Measurements from ENCODE around the gene MAML3.

The MAML3 gene

GRCh38 chr4:140126261-140126660 lies 27.7 kb downstream of the MAML3 start:
- DNase-seq (ENCODE audit: low read depth), result no peak

DNA sequence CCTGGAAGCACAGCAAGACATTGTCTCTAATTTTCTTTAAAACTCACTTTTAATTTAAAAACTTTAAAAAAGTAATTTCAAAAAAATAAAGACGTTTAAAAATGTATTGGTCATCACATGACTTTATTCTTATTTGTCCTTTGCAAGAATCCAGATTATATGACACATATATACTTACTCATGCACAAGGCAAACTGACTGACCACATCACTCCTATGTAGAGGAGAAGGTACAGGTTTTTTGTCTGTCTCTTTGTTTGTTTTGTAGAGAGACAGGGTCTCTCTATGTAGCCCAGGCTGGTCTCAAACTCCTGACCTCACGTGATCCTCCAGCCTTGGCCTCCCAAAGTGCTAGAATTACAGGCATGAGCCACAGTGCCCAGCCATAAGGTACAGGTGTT lies 28.6 kb downstream of the MAML3 start:
- DNase-seq (ENCODE audit: low read depth), result no peak

GRCh38 chr4:140123666-140124377 lies 30.2 kb downstream of the MAML3 start:
- no peak for DNase-seq (ENCODE audit: low read depth)

DNA sequence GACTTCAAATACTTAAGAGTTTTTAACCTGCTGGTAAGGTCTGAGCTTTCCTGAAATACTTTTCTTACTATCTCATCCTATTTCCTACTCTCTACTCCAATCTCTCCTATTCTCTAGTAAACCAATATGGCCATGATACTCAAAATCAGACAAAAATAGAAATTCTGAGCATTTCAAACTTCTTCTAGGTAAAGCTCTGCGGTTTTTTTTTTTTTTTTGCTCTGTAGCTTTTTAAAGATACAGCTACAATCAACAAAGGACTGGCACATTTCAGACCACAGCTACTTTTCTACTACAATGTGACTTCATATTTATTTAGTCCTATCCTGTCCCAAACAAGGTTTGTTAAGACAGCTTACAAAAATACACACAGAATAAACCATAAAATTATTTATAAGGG lies 31.1 kb downstream of the MAML3 start:
- DNase-seq (ENCODE audit: low read depth), result no peak

DNA sequence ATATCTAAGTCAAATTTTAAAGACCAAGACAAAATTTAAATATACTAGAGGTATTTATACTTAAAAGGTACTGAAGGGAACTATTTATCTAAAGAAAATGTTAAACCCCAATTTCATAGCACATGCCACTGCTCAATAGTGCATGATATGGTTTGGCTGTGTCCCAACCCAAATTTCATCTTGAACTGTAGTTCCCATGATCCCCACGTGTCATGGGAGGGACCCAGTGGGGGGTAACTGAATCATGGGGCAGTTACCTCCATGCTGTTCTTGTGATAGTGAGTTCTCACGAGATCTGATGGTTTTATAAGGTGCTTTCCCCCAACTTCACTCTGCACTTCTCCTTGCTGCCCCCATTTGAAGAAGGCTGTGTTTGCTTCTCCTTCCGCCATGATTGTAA lies 32.3 kb downstream of the MAML3 start:
- no peak for DNase-seq (ENCODE audit: low read depth)

DNA sequence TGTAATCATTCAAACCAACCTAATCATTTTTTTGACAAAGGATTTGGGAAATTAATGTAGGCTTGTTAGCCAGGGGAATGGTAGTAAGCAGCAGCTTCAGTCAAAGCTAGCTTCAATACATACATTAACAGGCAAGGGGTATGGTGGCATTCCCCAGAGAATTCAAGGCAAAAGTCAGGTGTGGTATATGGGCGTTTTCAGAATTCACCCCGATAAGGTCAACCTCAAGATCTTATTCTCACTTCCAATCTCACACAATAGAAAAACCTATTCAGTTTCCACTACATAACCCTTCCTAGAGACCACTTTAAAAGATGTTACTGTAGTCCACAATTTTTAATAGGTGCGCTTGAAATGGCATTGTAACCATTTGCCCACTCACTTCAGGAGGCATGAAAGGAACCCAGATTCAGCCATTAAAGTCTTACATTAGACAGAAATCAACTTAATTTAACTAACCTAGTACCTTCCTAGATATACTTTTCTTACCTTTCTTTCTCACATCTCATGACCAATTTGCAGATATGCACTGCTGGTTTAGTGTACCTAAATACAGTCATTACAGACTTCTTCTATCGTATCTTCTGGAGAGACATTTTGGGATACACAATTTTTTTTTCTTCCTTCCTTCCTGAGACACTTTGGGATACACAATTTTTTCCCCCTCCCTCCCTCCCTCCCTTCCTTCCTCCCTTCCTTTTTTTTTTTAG lies 34.9 kb downstream of the MAML3 start:
- DNase-seq (ENCODE audit: low read depth), result no peak

GRCh38 chr4:140117947-140118346 lies 36.0 kb downstream of the MAML3 start:
- DNase-seq (ENCODE audit: low read depth), result no peak

GRCh38 chr4:140116442-140117104 lies 37.4 kb downstream of the MAML3 start:
- no peak for DNase-seq (ENCODE audit: low read depth)

DNA sequence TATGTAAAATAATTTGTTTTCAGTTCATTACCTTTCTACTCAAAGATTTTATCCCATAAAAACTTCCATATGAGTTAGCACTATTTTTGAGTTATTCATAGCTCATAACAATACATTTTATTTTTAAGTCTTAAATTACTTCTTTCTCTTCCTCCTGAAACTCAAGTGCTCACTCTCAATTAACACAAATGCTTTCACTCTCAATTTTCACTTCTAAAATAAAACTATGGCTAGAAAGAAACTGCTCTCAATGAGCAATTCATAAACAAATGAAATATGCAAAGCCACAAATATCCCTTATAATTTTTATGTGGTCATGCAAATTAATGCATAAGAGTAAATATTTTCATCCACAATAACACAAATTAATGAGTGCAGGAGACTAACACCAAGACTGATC lies 38.8 kb downstream of the MAML3 start:
- DNase-seq (ENCODE audit: low read depth), result no peak

DNA sequence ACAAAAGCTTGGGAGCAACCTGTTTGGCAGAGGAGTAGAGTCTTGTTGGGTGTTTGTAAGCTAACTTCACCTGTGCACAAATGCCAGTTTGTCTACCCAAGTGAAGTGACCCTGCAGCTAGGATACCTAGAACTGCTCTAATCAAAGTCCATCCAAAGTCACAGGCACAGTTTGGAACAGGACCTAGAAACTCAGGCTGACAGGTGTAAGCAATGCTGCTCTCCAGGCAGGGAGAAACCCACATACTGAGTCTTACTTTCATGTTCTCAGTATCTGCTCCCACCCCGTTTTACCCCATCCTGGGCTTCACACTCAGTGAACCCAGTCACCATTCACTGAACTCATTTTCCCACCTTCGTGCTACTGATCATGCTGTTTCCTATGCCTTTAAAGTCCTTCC lies 40.3 kb downstream of the MAML3 start:
- no peak for DNase-seq (ENCODE audit: low read depth)

- peak; percentile 26 for DNase-seq (ENCODE audit: low read depth)
Observed at GRCh38 chr4:140112576-140112975, 41.4 kb downstream of the MAML3 start.

DNA sequence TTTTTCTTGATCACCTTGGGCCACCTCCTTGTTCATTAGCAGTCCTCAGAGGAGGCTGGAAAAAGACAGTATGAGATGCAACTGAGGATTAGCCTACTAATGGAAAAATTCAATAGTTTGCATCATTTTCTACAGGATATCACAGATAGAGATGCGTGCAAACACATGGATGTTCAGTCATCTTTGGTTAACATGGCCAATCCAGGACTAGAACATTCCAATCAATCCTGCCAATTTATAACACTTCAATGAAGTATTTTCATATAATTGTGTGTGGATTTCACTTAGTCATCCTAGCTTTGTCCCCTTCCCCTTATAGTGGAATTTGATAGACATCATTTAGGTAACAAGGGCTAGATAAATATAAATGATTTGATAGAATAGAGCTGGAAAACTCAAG lies 42.7 kb downstream of the MAML3 start:
- DNase-seq (ENCODE audit: low read depth), result no peak

DNA sequence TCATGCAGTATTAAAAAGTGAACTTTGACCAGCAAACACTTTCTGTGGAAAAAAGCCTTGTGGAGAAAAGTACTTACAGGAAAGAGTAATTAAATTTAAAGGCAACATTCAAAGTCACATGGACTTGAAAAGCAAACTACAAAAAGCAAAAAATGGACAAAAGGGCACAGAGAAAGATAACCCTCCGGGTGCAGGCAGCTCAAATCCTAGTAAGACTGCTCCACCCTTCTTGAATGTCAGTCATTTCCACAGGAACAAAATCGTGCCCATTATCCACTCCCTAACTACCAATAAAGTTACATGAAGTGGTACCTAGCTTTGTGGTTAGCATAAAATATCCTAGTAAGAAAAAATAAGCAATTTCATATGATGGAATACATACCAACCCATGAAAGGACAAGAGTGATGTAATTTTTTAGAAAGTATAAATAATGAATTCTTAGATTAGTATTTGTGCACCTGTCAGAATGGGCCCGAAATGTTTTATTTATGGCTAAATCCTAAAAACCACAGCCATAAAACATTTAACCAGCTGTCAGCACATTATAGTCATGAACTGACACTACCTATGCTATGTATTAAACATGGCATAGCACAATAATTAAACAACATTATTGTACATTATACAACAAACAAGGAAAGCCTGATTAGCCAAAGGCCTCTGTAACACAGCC lies 43.3 kb downstream of the MAML3 start:
- DNase-seq (ENCODE audit: low read depth), result no peak

DNA sequence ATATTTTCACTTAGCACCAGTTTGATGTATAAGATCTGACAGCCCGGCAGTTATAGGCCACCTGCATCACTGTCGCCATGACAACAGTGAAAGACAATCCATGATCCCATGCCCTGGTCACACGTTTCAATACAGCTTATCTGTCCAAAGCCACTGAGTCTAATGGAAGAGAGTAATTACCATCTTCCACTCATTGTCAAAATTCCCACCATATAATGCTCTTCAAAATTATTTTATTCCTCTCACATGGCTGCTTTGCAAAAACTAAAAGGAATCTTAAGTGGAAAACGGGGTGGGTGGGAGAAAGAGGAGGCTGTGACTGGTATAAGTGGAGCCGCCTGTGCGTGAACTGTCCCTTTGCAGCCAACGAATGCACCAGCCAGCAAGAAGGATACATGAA lies 44.2 kb downstream of the MAML3 start:
- no peak for DNase-seq (ENCODE audit: low read depth)

- DNase-seq (ENCODE audit: low read depth), result no peak
Observed at GRCh38 chr4:140109292-140109691, 44.7 kb downstream of the MAML3 start.

DNA sequence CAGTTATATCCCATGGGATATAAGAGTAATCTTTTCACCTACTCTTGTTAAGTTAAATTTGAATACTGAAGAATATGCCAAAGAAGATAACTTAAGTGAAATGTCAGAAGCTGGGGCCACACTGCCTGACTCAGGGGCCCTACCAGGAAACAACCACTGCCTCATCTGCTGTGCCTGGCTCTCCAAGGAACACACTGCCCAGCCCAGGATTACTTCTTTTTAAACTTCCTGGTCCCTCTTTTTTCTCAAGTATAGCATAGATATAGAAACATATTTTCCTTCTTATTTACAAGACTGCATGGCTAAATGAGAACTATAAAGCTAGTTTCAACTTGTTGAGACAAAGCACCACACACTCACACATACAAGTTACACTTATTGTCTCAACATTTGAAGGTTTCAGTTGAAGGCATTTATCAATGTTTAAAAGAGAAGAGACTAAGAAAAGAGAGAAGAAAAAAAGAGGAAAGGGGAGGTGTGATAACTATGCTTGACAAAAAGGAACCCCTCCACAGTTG lies 45.2 kb downstream of the MAML3 start:
- DNase-seq (ENCODE audit: low read depth), result no peak

DNA sequence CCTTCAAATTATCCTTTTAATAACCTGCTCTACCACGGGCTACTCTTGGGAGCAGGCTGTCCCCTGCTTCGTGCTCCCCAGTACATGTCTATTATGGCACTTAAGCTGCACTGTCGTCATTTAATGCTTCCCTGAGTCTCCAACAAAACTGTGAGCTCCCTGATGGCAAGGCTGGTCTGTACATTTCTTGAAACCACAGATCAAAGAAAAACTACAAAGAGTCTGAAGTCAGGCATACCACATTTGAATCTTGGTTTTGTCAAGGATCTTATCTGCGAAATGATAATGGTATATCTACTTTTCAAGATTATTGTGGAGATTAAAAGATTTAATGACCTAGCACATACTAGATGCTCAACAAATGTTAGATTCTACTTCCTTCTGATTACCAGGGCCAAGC lies 45.7 kb downstream of the MAML3 start:
- DNase-seq (ENCODE audit: low read depth), result no peak

DNA sequence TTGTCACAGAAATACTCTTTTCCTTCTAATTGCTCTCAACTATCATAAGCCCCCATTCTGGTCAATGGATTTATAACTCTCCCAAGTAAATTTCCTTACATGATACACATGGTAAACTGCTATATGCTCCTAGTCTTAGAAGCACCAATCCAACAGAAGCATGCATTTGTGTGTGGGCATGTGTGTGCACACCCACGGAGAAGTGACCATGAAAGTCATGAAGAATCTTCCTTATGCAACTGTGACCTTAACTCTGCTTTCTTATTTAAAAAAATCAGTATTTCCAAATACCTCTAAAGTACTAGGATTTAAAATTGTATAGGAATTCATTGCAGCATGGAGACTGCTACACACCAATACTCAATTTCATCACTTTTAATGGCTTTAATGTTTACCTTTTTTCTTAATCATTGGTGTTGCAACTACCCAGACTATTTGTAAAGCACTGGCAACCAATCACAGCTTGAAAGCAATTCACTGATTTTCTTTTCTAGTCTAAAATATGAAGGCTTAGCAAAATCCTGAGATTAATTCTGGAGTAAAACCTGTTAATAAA lies 47.6 kb downstream of the MAML3 start:
- DNase-seq (ENCODE audit: low read depth), result no peak

DNA sequence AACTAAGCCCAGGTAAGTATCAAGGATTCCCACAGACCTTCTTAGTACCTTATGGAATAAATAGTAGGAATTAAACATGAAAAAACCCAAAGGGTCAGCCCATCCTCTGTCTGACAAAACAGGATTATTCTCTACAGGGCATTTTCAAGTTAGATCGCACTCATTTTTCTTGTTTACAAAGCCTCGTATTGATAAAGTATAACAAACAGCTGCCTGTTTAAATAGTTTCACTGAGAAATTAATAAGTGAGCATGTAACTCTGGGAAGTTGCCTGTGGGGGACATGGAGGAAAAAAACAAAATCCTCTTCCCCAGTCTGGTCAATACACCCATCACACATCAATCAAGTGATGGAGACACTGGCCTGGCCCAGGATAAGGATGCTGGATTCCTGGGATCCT lies 48.5 kb downstream of the MAML3 start:
- no peak for DNase-seq (ENCODE audit: low read depth)

- DNase-seq (ENCODE audit: low read depth), result peak; percentile 24
Observed at GRCh38 chr4:140103676-140104075, 50.3 kb downstream of the MAML3 start.

DNA sequence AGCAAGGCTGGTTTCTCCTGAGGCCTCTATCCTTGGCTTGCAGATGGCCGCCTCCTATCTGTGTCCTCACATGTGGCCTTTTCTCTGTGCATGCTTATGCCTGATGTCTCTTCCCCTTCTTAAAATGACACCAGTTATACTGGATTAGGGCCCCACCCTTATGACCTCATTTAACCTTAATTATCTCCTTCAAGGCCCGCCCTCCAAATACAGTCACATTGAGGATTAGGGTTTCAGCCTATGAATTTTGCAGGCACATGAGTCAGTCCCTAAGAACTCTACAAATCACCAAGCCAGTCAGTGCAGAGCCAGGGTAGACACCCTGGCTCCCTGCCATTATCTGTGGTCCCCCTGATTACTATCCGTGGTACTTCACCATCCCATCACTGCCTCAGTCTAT lies 51.6 kb downstream of the MAML3 start:
- DNase-seq (ENCODE audit: low read depth), result no peak

DNA sequence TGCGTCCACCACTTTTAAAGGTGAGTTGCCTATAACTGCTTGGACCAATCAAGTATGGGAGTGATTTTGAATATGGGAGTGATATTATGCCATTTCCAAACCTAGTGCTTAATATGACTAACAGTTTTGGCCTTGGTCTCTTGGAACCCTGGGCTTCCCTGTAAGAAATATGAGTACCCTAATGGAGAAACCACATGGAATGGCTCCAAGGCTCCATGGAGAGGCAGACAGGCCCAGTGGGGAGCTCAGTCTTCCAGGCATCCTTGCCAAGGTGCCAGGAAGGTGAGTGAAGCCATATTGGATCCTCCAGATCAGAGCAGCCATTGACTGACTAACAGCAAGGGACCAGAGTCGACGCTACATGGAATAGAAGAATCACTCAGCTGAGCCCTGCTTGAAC lies 53.2 kb downstream of the MAML3 start:
- DNase-seq (ENCODE audit: low read depth), result no peak

All from fibroblast of the conjunctiva (primary cell).